KOPT-K1 (cell line): Measurements from ENCODE around the gene HOXB2.

Source experiments
- H3K27ac ChIP-seq: fragments of 200-600 bp; sonication (generic); 2 replicates; pipeline ENCODE4 v1.5.1; 2016; ENCODE audit warnings: antibody characterized with exemption, mild to moderate bottlenecking, low read depth, low read length; ENCODE audit not compliant: poor library complexity, severe bottlenecking
- H3K36me3 ChIP-seq: fragments of 200-600 bp; sonication (generic); 2 replicates; pipeline ENCODE4 v1.5.1; 2017; ENCODE audit warnings: antibody characterized with exemption, mild to moderate bottlenecking, low read length, moderate library complexity; ENCODE audit not compliant: insufficient read depth
- H3K9me3 ChIP-seq: fragments of 200-600 bp; sonication (generic); 2 replicates; pipeline ENCODE4 v1.5.1; 2017; ENCODE audit warnings: antibody characterized with exemption, low read length, mild to moderate bottlenecking; ENCODE audit not compliant: insufficient read depth, poor library complexity, severe bottlenecking

HOXB2 gene

DNA sequence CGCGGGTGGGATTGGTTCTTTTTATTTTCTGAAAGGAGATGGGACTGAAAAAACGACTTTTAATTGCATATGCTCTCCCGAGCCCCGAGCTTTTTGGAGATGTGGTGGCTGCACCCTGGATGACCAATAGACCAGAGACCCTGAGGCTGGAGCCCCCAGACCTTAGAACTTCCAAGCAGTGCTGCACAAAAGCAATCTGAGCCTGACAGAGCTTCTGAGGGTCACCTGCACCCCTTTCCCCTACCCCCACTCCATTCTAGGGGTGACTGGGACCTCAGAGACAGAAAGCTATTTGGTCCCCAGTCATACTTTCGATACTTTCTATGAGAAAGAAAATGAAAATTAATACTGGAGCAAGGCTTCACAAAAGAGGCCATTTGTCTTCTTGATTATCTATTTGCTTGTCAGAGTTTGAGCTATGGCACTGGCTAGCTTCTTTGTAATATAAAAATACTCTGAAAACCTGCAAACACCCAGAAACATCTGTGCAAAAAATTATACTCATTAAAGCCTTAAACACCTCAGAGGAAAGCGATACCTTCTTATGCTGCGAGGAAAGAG is 29.7 kb upstream of the HOXB2 start:
- H3K36me3 ChIP-seq: peaks cover 32% of the 10 kb centered on the region
- H3K27ac ChIP-seq: no peak overlapping the region
- no peaks in the 10 kb centered on the region for H3K9me3 ChIP-seq

DNA sequence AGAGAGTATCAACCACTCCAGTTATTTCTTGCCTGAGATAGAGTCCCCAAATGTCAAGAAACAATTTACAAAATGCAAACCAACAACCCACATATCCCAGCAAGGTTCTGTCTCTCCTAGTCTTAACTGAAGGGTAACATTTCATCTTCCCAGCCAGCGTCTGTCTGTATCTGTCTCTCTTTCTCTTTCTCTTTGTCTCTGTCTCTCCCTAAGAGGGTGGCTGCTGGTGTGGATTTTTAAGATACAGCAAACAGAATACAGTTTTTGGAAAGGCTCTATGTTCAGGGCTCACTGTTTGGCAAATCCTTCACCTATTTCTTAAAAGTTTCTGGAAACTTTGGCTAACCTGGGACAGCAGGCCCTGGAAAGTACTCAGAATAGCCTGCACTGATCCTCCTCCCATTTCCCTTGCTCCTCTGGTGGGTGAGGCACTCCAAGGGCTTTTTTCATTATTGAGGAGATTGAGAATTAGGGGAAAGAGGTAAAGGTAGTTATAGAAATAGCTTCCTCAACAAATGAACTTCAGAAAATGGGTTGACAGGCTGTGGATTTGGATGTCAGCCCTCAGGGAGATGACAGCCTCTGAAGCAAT is 27.0 kb upstream of the HOXB2 start:
- H3K9me3 ChIP-seq: no peaks in the 10 kb centered on the region

DNA sequence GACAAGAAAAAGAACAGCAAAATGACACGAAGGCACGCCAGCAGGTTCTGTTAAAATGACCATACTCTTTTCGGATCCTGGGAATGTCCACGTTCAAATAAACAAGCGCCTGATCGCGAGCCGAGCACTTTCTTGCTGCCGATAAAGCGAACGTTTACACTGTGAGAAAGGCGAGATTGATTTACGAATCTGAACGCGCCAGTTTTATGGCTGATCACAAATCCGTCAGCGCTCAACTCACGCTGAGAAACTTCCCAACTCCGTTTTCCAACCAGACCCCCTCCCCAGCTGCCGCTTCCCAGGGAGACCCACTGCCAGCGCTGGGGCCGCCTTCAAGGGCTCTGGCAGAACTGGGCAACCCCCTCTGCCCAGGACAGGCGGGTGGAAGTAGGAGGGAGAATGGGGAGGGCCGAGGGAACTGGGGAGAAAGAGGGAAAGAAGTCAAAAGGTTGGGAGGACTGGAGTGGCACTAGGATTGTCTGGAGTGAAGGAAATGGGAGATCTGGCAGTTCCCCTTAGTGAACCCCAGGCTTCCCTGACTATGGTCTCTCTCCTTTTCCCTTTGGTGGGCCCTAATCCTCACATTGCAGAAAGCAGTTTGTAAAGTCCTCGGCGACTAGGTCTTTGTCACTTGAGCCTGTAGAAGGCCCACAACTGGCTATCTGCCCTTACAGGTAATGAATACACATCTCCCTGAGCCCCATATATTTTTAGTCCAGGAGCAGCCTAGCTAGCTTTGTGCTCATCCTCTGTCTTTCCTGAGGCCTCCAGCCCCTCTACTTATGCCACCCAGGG is 26.3 kb upstream of the HOXB2 start:
- Histone ChIP-seq H3K27ac (no peak overlapping the region), H3K9me3 (no peaks in the 10 kb centered on the region), H3K36me3 (peaks cover 35% of the 10 kb centered on the region)

More for the DNA sequence above, 27.0 kb upstream of the HOXB2 start:
- H3K36me3 ChIP-seq: peaks cover 35% of the 10 kb centered on the region
- no peak overlapping the region for H3K27ac ChIP-seq

DNA sequence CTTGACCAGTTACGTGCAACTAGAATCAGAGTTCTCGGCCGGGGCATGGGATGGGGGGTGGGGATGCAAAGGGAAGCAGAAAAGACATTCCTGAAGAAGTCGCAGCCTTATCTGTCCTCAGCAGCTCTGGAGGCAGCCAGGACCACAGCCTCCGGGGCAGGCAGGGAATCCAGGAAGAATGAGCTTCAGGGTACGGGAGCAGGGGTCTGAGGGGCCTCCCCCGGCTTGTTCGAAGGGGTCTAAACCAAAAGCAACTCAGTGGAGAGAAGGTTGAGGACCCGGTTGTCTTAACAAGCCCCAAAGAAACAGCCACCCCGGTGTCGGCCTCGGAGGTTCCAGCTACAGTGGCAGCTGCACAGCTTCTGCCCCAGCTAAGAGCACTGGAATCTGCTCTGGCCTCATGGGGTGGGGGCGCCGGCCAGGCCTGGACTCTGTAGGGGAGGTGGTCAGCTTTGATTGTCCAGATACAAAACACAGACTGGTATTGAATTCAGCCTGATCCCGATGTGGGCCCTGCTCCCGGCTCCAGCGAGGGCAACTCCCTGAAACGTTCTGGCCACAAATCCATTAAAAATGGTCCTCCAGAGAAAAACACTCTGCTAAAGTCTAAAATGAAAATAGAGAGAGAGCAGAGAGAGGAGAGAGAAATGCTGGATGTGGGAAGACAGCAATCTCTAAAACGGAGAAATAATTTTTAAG is 25.6 kb upstream of the HOXB2 start:
- Histone ChIP-seq H3K36me3 (peaks cover 29% of the 10 kb centered on the region), H3K27ac (no peak overlapping the region)

DNA sequence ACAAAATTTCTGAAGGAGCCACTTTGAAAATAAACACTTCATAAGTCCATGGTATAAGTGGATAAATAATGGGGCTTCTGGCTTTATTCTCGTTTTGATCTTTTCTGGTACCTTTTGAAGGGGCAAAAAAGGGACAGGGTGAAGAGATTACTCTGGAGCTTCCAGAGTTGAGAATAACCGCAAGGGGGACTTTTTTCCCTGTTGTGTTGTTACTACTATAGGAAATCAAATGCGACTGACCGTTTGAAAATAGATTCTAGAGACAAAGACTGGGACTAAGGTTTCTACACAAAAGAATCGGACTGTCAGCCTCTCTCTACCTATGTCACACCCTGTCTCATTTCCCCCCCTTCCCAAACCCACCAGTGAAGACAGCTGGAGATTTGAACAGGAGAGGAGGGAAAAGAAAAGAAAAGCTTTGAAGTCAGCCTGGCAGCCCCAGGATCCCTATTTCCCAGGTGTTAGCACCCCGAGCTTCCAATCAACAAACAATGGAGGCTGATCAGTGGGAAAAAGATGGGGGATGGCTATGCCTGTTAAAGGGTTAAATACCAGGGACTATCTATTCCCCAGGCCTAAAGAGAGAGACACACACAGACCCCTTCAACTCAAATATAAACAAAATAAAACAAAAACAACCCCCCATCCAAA is 24.9 kb upstream of the HOXB2 start:
- H3K9me3 ChIP-seq: no peaks in the 10 kb centered on the region
- H3K27ac ChIP-seq: no peak overlapping the region
- peaks cover 25% of the 10 kb centered on the region; the same call in 1 of the 2 replicates for H3K36me3 ChIP-seq

More for the DNA sequence above, 25.6 kb upstream of the HOXB2 start:
- no peaks in the 10 kb centered on the region for H3K9me3 ChIP-seq

DNA sequence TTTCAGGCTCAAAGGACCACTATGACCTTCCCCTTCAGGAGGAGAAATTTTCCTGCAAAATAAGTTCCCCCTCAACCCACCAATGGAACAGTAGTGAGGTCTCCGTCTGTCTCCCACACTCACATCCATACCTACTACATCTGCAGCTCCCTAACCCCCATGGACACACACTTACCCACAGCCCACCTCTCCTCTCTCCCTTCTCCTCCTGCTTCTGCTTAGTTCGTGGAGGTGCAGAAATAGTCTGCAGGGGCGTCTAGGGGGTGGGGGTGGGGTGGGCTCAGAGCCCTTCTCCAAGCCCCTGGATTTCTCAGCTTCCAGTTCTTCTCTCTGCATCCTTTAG is 24.3 kb upstream of the HOXB2 start:
- Histone ChIP-seq H3K27ac (no peak overlapping the region), H3K9me3 (no peaks in the 10 kb centered on the region), H3K36me3 (peaks cover 24% of the 10 kb centered on the region; the same call in 1 of the 2 replicates)

DNA sequence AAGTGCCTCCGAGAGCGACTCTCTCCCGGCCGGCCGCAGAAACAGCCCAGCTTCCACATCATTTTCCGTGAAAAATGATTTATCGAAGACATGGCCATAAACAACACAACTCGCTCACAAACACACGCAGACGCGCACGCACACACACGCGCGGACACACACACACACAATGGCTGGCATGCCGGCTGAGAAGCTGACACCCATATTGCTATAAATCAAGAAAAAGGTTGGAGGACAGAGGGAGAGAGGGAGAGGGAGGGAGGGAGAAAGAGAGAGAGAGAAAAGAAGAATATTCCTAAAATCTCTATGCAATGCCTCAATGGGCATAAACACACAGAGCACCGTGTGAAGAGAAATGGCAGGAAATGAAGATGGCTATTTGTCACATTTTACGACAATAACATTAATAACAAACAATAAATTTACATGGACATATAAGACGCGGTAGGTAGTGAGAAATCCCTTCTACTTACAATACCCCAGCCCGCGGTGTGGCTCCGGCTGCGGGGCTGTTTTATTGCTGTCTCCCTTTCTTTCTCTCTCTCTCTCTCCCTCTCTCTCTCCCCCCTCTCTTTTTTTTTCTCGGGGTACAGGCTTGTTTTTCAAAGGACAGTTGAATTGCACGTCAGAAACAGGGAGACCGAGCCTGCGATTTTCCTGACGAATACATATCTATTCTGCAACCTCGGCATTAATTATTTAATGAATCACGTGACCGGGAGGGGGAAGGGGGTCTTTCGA is 23.8 kb upstream of the HOXB2 start:
- Histone ChIP-seq H3K36me3 (peaks cover 24% of the 10 kb centered on the region; the same call in 1 of the 2 replicates), H3K9me3 (no peaks in the 10 kb centered on the region), H3K27ac (no peak overlapping the region)

DNA sequence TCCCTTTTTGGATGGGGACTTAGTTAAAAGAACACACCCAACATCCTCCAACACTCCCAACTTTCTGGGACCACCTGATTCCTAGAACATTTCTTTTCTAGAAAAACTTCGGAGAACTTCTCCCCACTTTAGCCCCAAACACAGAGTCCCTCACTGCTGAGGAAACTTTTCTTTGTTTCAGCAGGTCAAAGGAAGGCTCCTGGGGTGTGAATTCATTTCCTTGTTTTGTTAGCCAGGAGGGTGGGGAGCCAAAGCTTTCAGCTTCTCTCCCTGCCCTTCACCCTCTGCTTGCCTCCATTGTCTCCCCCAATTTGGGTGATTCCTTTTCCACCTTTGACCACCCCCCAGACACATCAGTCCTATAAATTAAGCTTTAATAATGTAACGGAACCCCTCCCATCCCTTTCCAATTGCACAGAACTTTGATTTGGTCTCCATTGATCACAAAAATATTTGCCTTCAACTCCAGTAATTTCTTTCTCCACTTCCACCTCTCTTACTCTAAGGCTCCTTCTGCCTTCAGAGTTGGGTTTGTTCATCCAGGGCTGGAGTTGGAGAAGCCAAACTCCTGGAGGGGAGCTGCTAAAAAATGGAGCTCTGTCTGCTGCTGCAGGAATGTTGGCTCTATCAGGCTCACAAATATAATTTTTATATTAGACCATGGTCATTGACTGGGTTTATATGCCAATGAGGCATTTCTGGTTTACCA is 22.9 kb upstream of the HOXB2 start:
- Histone ChIP-seq H3K36me3 (peaks cover 24% of the 10 kb centered on the region; the same call in 1 of the 2 replicates), H3K9me3 (no peaks in the 10 kb centered on the region), H3K27ac (no peak overlapping the region)

DNA sequence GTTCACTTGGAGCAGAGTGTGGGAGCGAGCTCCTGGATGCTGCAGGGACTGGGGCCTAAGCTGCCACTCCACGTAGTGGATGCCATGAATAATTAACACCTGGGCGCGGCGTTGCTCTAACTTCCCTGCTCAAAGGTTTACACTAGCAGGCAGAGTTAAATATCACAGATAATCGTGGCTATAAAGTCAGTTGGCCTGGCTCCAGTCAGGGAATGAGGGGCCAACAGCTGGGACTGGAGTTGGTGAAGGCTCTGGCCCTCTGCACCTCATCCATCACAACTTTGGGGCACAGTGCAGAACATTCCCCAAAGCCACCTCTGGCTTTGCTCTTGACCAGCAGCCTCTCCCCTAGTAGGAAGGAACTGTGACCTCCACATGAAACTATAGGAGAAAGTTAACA is 22.3 kb upstream of the HOXB2 start:
- H3K27ac ChIP-seq: no peak overlapping the region
- peaks cover 24% of the 10 kb centered on the region; the same call in 1 of the 2 replicates for H3K36me3 ChIP-seq
- H3K9me3 ChIP-seq: no peaks in the 10 kb centered on the region

DNA sequence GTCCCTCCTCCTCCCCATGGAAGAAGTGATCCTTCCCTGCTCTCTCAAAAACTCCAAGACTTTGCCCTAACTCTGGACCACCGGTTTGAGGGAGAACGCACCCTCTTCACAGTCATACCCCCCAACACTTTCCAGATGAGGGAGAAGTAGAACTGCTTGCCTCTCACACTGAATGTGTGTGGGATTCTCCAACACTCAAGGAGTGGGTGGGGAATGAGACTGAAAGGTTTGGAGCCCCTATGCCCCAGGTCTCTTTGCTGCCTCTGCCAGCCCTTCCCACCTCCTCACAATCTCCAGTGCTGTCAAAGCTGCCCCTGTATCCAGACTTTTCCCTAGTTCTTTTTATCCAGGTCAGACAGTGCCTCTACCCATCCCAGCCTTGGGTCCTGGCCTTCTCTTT is 21.8 kb upstream of the HOXB2 start:
- Histone ChIP-seq H3K36me3 (peaks cover 23% of the 10 kb centered on the region; the same call in 1 of the 2 replicates), H3K27ac (no peak overlapping the region), H3K9me3 (no peaks in the 10 kb centered on the region)

DNA sequence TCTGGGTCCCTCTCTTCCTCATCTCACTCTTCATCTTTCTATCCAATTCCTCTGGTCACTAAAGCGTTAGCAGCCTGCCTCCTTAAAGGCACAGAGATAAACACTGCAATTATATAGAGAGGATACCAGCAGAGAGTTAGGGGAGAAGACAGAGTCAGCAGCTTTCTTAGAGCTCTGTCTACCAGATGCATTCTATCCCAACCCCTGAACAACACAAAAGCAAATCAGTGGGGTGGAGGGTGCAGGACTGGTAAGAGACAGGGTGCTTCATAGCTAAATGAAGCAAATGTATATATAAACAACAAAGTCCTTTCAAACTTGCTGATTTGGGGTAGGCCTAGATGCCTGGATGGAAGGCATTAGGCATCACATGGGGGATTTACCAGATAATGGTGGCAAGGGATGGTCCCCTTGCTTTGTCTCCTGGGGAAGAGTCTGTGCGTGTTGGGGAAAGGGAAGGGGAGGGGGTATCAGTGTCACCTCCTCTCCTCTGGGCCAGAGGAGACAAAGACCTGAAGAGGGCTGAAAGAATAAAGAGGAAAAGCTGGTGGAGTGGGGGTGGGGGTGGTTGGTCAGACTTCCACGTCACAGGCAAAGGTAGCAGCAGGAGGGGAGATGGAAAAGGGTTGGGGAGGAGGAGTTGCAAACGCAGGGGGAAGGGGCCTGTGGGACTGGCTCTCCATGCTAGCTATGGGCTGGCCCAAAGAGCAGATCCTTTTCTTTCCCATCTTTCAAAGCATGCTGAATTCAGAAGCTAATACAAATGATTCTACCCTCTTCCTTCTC is 21.2 kb upstream of the HOXB2 start:
- no peak overlapping the region for H3K27ac ChIP-seq
- H3K36me3 ChIP-seq: peaks cover 17% of the 10 kb centered on the region; the same call in 1 of the 2 replicates
- H3K9me3 ChIP-seq: no peaks in the 10 kb centered on the region

DNA sequence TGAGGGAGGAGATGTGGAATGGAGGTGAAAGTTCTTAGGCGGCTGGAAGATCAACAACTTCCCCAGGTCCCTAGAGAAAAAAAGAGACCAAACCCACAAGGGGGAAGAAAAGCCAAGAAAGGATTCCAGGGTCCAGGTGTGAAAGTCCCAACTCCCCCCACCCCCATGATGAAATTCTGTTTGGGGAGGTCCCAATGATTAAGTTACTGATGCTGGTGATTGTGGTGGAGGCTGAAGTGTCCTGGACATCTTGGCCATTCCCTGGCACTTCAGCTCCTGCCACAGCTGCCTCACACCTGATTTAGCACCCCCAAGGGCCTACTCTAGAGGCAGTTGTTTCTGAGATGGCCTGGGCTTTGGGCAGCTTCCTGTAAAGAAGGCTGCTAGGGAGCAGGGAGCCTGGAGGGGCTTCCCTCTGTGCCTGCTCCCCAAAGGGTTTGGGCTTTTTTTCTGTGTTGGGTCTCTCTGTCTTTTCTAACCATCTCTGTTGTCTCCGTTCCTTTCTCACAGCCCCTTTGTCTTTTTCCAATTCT is 20.2 kb upstream of the HOXB2 start:
- H3K27ac ChIP-seq: no peak overlapping the region
- H3K36me3 ChIP-seq: peaks cover 7% of the 10 kb centered on the region; the same call in 1 of the 2 replicates
- H3K9me3 ChIP-seq: no peaks in the 10 kb centered on the region
